Muscle of back (tissue), 10 donors: Measurements from ENCODE around the gene NSMCE4A. TPM values are rescaled to one million over a fixed set of nuclear protein-coding genes. Genes with fewer than 3 reads are reported as not detected.

ENCODE experiments used
- polyA plus RNA-seq, 10 donors: library from polyadenylated mRNA; unstranded; fragments of 120-200 nt; gene quantifications; one replicate each; pipeline ENCODE4 v1.2.1, GENCODE V29; 2013; ENCODE audit not compliant: insufficient read length in 10 of 10

NSMCE4A gene
- polyA plus RNA-seq, 10 donors, result 34.1 to 59.6 (median 43.2) TPM

Other genes starting within 250 kb of the NSMCE4A start
- gene ATE1, start 47.2 kb downstream of the NSMCE4A start, polyA plus RNA-seq, result 10 to 100 TPM; 17.7 to 24.9 (median 20.4) TPM
- gene TACC2, start 13.9 kb upstream of the NSMCE4A start, polyA plus RNA-seq, result 100 to 1,000 TPM in 6 of 10 donors, 10 to 100 TPM in 4; 70.7 to 160 (median 103) TPM